SIG-M5 treated with dmso at 0.1 percent for 504 hours (cell line): ENCODE results near the gene NDUFS1.

Experiments used
- DNase-seq: peaks from one replicate; lab custom pipeline; 2025; ENCODE audit not compliant: unreplicated experiment; lab: John Stamatoyannopoulos, UW

The NDUFS1 gene

DNA sequence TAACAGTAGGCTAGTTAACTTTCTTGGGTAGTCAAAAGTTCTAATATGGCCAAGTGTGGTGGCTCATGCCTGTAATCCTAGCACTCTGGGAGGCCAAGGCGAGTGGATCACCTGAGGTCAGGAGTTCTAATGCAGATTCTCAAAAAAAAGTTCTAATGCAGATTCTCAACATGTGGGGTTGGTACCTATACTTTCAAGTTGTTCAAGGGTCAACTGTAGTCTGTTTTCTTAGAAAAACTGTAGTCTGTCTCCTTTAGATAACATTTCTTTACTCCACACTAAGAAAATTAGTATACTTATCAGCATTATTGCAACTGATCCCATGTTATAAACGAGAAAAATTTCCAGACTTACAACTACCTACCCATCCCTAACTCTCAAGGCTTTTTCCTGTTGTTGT is 89.8 kb downstream of the NDUFS1 start:
- no peak for DNase-seq

DNA sequence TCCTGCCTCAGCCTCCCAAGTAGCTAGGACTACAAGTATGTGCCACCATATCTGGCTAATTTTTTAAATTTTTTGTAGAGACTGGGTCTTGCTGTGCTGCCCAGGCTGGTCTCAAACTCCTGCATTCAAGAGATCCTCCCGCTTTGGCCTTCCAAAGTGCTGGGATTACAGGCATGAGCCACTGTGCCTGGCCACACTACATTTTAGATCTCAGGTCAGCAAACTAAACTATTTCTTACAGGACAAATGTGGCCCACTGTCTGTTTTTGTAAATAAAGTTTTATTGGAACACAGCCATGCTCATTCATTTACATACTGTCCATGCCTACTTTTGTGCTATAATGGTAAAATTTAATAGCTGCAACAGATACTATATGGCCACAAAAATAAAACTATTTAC is 91.0 kb downstream of the NDUFS1 start:
- DNase-seq: no peak
